GM21825 (cell line): ENCODE data around the gene ADARB1.

Experiments
- ATAC-seq: cut with Tn5 transposase; IDR thresholded peaks from one replicate; pipeline ENCODE4 v1.9.1; 2021; ENCODE audit warnings: mild to moderate bottlenecking, moderate library complexity; ENCODE audit not compliant: unreplicated experiment

ADARB1 gene

DNA sequence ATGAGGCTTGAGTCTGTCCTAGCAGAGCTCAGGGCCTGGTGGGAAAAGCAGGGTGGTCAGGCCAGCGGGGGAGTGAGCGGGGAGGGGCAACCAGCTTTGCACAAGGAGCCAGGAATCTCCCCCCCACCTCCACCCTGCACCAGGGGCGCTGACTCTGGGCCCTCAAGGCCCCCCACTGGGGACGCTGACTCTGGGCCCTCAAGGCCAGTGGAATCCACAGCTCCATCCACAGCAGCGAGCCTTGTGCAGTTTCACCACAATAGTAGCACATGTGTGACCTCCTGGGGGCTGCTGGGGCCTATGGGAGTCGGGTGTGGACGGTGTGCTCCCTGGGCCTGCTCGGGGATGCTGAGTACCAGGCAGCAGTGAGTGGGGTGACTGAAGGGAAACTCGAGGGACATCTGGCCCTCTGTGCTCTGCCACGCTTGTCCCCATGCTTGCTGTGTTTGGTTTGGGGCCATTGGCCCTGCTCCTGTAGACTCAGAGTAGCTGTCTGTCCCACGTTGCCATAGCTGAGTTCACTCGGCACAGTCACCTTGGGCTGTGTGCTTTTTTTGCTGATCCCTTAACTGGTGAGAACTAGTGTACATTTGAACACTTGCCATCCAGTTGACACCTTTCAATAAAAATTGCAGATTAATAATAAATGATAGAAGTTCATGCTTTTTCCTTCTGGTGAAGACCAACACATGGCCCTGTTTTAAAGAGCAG lies 89.2 kb downstream of the ADARB1 start:
- no peak for ATAC-seq

DNA sequence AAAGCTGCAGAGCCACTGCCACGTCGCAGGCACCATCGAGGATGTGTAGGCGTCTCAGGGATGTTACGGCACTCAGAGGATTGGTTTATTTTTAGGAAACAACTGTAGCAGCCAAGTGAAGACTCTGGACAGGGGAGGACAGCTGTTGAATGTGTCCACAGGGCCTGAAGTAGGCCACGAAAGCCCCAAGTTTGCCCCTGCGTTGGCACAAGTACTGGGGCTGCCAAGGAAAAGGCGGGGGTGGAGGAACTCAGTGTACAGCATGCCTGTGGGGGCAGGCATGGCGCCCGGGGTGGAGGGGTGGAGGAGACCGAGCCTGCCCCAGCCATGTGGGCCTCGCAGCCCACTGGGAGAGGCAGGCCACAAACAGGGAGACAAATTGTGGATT lies 89.7 kb downstream of the ADARB1 start:
- no peak for ATAC-seq

DNA sequence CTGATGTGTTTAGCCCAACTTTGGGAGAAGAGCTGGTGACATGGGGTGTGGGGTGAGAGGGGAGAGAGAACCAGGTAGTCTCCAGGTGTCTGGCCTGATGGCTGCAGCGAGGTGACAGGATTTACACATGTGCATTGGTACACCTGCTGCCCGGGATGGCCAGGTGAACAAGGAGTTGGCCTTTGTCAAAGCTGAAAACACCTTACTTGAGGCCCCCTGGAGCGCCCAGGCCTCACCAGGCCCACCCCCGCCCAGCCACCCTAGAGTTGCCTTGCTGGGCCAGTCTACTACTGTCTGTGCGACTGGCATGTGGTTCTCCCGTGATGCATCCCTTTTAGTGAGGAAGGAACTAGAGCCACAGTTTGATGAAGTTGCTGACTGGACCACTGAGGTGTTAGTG lies 90.5 kb downstream of the ADARB1 start:
- ATAC-seq: no peak

- no peak for ATAC-seq
These were observed 92.6 kb downstream of the ADARB1 start for GRCh38 chr21:45166931-45167330.

DNA sequence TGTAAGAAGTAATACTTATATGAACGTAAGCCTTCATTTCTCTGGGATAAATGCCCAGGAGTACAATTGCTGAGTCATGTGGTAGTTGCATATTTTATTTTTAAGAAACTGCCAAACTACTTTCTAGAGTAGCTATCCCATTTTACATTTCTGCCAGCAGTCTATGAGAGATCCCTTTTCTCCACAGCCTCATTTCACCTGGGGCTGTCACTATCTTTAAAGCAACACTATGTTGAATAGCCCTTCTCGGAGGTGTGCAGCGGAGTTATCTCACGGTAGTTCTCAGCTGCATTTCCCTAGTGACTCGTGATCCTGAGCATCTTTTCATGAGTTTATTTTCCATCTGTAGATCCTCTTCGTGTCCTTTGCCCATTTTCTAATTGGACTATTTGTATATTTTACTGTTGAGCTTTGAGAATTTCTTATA lies 93.4 kb downstream of the ADARB1 start:
- no peak for ATAC-seq

GRCh38 chr21:45168522-45168921 lies 94.1 kb downstream of the ADARB1 start:
- no peak for ATAC-seq

- ATAC-seq: no peak
These were observed 94.6 kb downstream of the ADARB1 start for GRCh38 chr21:45169001-45169400.

DNA sequence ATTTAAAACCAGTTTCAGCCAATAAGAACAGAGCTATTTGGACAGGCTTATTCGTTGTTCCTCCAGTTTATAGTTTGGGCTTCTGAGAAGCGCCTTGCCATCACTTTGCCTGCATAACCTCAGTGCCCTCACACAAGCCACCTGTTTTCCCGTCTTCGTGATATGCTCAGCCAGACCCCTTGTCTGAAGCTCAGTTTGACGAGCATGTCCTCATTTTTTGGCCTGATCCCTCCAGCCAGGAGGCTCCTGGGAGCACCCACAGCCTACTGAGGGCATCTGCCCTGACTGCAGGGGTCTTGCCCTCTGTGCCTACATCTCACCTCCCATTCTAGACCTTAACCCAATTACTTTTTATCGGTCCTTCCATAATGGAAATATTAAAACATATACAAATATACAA lies 95.3 kb downstream of the ADARB1 start:
- no peak for ATAC-seq

GRCh38 chr21:45170987-45171386 lies 96.6 kb downstream of the ADARB1 start:
- ATAC-seq: no peak

- no peak for ATAC-seq
These were observed 98.0 kb downstream of the ADARB1 start for GRCh38 chr21:45172420-45172819.

GRCh38 chr21:45175326-45176095 lies 101.1 kb downstream of the ADARB1 start:
- no peak for ATAC-seq

DNA sequence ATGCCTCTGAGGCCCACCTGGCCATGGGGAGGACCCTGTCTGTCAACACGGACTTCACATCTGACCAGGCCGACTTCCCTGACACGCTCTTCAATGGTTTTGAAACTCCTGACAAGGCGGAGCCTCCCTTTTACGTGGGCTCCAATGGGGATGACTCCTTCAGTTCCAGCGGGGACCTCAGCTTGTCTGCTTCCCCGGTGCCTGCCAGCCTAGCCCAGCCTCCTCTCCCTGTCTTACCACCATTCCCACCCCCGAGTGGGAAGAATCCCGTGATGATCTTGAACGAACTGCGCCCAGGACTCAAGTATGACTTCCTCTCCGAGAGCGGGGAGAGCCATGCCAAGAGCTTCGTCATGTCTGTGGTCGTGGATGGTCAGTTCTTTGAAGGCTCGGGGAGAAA lies 101.8 kb downstream of the ADARB1 start:
- no peak for ATAC-seq

GRCh38 chr21:45177039-45177438 lies 102.7 kb downstream of the ADARB1 start:
- no peak for ATAC-seq

GRCh38 chr21:45178070-45178608 lies 103.8 kb downstream of the ADARB1 start:
- ATAC-seq: no peak

GRCh38 chr21:45178971-45179370 lies 104.6 kb downstream of the ADARB1 start:
- no peak for ATAC-seq

- no peak for ATAC-seq
These were observed 105.3 kb downstream of the ADARB1 start for GRCh38 chr21:45179568-45180245.

DNA sequence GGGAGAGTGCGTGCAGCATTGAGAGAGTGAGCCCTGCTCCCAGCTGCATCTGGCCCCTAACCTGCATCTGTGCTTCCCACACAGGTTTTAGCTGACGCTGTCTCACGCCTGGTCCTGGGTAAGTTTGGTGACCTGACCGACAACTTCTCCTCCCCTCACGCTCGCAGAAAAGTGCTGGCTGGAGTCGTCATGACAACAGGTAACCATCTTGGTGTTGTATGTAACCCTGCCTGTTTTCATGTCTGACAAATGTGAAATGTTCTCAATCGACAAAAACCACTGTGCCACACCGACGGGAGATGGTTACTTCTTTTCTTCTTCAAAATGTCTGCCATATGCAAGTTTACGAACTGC lies 105.8 kb downstream of the ADARB1 start:
- ATAC-seq: no peak

DNA sequence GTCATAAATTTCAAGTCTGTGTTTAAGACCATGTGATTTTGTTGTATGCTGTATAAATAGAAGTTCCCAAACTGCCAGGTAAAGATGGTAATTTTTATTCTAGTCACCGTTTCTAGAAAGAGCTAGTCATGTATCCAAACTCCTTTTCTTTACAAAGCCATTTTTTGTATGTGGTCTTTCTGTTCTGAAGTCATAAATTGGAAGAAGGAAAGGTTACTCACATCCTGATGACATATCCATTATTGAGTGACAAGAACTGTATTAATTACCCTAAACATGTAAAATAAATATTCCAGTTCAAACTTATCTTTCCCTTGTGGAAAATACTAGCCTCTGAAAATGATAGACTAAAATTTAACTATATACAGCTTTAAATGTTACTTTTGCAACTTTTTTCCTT lies 108.6 kb downstream of the ADARB1 start:
- no peak for ATAC-seq

GRCh38 chr21:45183852-45184251 lies 109.5 kb downstream of the ADARB1 start:
- ATAC-seq: no peak

- ATAC-seq: no peak
These were observed 110.5 kb downstream of the ADARB1 start for GRCh38 chr21:45184869-45185268.

DNA sequence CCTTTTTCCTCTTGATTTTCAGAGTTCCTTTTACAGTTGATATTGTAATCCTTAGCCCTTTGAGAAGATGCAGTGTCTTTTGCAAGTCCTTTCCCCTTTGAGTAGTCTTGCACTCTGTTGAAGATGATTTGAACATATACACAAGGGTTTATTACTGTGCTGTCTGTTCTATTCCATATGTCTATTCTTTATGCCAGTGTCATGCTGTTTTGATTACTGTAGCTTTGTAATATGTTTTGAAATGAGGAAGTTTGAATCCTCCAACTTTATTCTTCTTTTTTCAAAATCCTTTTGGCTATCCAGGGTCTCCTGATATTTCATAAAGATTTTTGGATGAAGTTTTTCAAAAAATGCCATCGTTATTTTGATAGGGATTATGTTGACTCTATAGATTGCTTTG lies 112.3 kb downstream of the ADARB1 start:
- no peak for ATAC-seq

DNA sequence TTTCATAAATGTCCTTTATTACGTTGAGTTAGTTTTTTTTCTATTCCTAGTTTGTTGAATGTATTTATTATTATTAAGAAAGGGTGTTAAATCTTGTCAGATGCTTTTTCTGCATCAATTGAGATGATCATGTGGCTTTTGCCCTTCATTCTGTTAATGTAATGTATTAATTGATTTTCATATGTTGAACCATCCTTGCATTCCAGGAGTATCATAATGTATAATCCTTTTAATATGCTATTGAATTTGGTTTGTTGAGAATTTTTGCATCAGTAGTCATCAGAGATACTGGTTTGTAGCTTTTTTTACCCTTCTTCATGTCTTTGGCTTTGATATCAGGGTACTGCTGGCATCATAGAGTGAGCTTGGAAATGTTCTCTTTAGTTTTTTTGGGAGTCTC lies 113.3 kb downstream of the ADARB1 start:
- ATAC-seq: no peak
